Vagina (tissue), 2 donors: ENCODE data around the gene AGPAT2. TPM values are rescaled to one million over a fixed set of nuclear protein-coding genes. Genes with fewer than 3 reads are reported as not detected.

Experiments used
- DNase-seq, 2 donors: peaks; one replicate each; pipeline ENCODE4 v3.0.0-alpha.2; 2017; ENCODE audit errors: extremely low spot score in 2 of 2
- H3K27ac ChIP-seq: fragments of 200-600 bp; sonication (generic); one replicate; pipeline ENCODE4 v1.5.1; 2019
- H3K27me3 ChIP-seq: fragments of 200-600 bp; sonication (generic); one replicate; pipeline ENCODE4 v1.5.1; 2019
- H3K36me3 ChIP-seq, 2 donors: fragments of 200-600 bp; sonication (generic); one replicate each; pipeline ENCODE4 v1.5.1; 2017 to 2019
- H3K4me1 ChIP-seq: fragments of 200-600 bp; sonication (generic); one replicate; pipeline ENCODE4 v1.5.1; 2019
- H3K4me3 ChIP-seq, 2 donors: fragments of 200-600 bp; sonication (generic); 1 replicate in 1 of 2; 2 replicates in 1 of 2; pipeline ENCODE4 v1.5.1; 2016 to 2019
- H3K9me3 ChIP-seq: fragments of 200-600 bp; sonication (generic); one replicate; pipeline ENCODE4 v1.5.1; 2019
- CTCF ChIP-seq, 3 experiments: fragments of 450-650 bp in 2 of 3; fragments of 200-600 bp in 1 of 3; sonication (generic) in 1 of 3; IDR thresholded peaks; one replicate each; pipeline ENCODE4 v1.5.1; 2017 to 2019; ENCODE audit warnings: antibody characterized with exemption in 3 of 3, mild to moderate bottlenecking in 2 of 3, moderate library complexity in 2 of 3
- POLR2A ChIP-seq, 2 donors: fragments of 450-650 bp; IDR thresholded peaks; one replicate each; pipeline ENCODE4 v1.6.1; 2017; ENCODE audit warnings: antibody characterized with exemption in 2 of 2, mild to moderate bottlenecking in 2 of 2, moderate library complexity in 2 of 2
- POLR2AphosphoS5 ChIP-seq, 2 donors: sonication (generic); formaldehyde crosslinking; IDR thresholded peaks; one replicate each; pipeline ENCODE4 v1.9.0; 2017; ENCODE audit warnings: antibody characterized with exemption in 2 of 2, mild to moderate bottlenecking in 2 of 2, low read depth in 1 of 2; ENCODE audit not compliant: insufficient read depth in 1 of 2
- intact Hi-C: fragments of 100-400 bp; cut with DNase I; formaldehyde crosslinking; loops from one replicate; pipeline ENCODE4 v1.15.1; 2023
- total RNA-seq: library from RNA; depleted of rRNA; stranded (reverse); fragments of >200 nt; gene quantifications from one replicate; pipeline ENCODE4 v1.2.3, GENCODE V29; 2016

Gene AGPAT2
- total RNA-seq, 1 donor from 2014 or later = 87.2 TPM

- H3K27me3 ChIP-seq = no peaks in the 10 kb centered on the region
- H3K9me3 ChIP-seq = no peaks in the 10 kb centered on the region
- no peak for DNase-seq
- no peaks in the 10 kb centered on the region for H3K36me3 ChIP-seq
- intact Hi-C loops = no loop called here
- TF ChIP-seq CTCF (IDR thresholded peaks at IDR 0.05) (no peak), POLR2A (IDR thresholded peaks at IDR 0.05) (no peak), POLR2AphosphoS5 (IDR thresholded peaks at IDR 0.05; ENCODE audit: insufficient read depth in 1 of 2, low read depth in 1 of 2) (no peak)
- no peak overlapping the region for H3K27ac ChIP-seq
- no peak overlapping the region for H3K4me3 ChIP-seq
- peaks cover 23% of the 10 kb centered on the region for H3K4me1 ChIP-seq
Measured at GRCh38 chr9:136697821-136698526, 10.7 kb upstream of the AGPAT2 start.

GRCh38 chr9:136697146-136697820 is 10.0 kb upstream of the AGPAT2 start:
- Histone ChIP-seq H3K4me1 (peaks cover 23% of the 10 kb centered on the region), H3K36me3 (no peaks in the 10 kb centered on the region), H3K4me3 (no peak overlapping the region), H3K27ac (no peak overlapping the region), H3K27me3 (no peaks in the 10 kb centered on the region), H3K9me3 (no peaks in the 10 kb centered on the region)
- TF ChIP-seq POLR2AphosphoS5 (IDR thresholded peaks at IDR 0.05; ENCODE audit: insufficient read depth in 1 of 2, low read depth in 1 of 2) = no peak
- no peak for TF ChIP-seq POLR2A (IDR thresholded peaks at IDR 0.05)
- no peak for TF ChIP-seq CTCF (IDR thresholded peaks at IDR 0.05)
- DNase-seq = no peak
- intact Hi-C loops = no loop called here

DNA sequence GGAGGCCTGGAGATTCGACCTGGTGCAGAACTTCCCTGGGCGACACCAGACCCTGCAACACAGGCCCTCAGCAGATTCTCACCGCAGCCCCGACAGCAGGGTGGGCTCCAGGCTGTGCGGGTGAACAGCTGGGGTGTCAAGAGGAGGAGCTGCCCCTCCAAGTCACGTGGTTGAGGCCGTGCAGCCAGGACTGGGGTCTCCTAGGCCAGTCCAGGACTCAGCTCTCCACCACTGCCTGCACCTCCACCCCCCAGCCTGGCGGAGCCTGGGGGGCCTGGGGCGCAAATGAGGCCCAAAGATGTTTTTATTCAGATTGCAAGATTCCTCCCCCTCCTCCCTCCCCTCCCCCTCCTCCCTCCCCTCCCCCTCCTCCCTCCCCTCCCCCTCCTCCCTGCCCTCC is 9.2 kb upstream of the AGPAT2 start:
- DNase-seq = no peak
- peaks cover 23% of the 10 kb centered on the region for H3K4me1 ChIP-seq
- no peak overlapping the region for H3K4me3 ChIP-seq
- no peak overlapping the region for H3K27ac ChIP-seq
- no peaks in the 10 kb centered on the region for H3K27me3 ChIP-seq
- intact Hi-C loops = no loop called here
- no peaks in the 10 kb centered on the region for H3K9me3 ChIP-seq
- TF ChIP-seq POLR2A (IDR thresholded peaks at IDR 0.05) = no peak
- no peak for TF ChIP-seq POLR2AphosphoS5 (IDR thresholded peaks at IDR 0.05; ENCODE audit: insufficient read depth in 1 of 2, low read depth in 1 of 2)
- TF ChIP-seq CTCF (IDR thresholded peaks at IDR 0.05) = no peak
- H3K36me3 ChIP-seq = no peaks in the 10 kb centered on the region

- no peaks in the 10 kb centered on the region for H3K9me3 ChIP-seq
- no peak for TF ChIP-seq POLR2AphosphoS5 (IDR thresholded peaks at IDR 0.05; ENCODE audit: insufficient read depth in 1 of 2, low read depth in 1 of 2)
- no peak for TF ChIP-seq CTCF (IDR thresholded peaks at IDR 0.05)
- TF ChIP-seq POLR2A (IDR thresholded peaks at IDR 0.05) = no peak
- peaks cover 20% of the 10 kb centered on the region for H3K4me1 ChIP-seq
- intact Hi-C loops = no loop called here
- no peaks in the 10 kb centered on the region for H3K36me3 ChIP-seq
- H3K27me3 ChIP-seq = no peaks in the 10 kb centered on the region
- no peak overlapping the region for H3K27ac ChIP-seq
- no peak for DNase-seq
- H3K4me3 ChIP-seq = no peak overlapping the region
Measured at GRCh38 chr9:136695955-136696354, 8.7 kb upstream of the AGPAT2 start.

- no peak for DNase-seq
- intact Hi-C loops = no loop called here
- Histone ChIP-seq H3K27me3 (no peaks in the 10 kb centered on the region), H3K4me3 (no peak overlapping the region), H3K9me3 (no peaks in the 10 kb centered on the region), H3K27ac (no peak overlapping the region), H3K4me1 (peaks cover 16% of the 10 kb centered on the region), H3K36me3 (no peaks in the 10 kb centered on the region)
- no peak for TF ChIP-seq POLR2A (IDR thresholded peaks at IDR 0.05)
- no peak for TF ChIP-seq POLR2AphosphoS5 (IDR thresholded peaks at IDR 0.05; ENCODE audit: insufficient read depth in 1 of 2, low read depth in 1 of 2)
- TF ChIP-seq CTCF (IDR thresholded peaks at IDR 0.05) = no peak
Measured at GRCh38 chr9:136695435-136695895, 8.2 kb upstream of the AGPAT2 start.
